Suprapubic skin (tissue), 4 donors: ENCODE results near the gene IFT52. TPM values are rescaled to one million over a fixed set of nuclear protein-coding genes. Genes with fewer than 3 reads are reported as not detected.

Experiments
- DNase-seq, 2 donors: peaks; one replicate each; pipeline ENCODE4 v3.0.0-alpha.2; 2019; ENCODE audit warnings: low spot score in 2 of 2
- H3K27ac ChIP-seq: fragments of 200-600 bp; sonication (generic); one replicate; pipeline ENCODE4 v1.5.1; 2019
- H3K27me3 ChIP-seq: fragments of 200-600 bp; sonication (generic); one replicate; pipeline ENCODE4 v1.5.1; 2019
- H3K36me3 ChIP-seq: fragments of 200-600 bp; sonication (generic); one replicate; pipeline ENCODE4 v1.5.1; 2019
- H3K4me1 ChIP-seq: fragments of 200-600 bp; sonication (generic); one replicate; pipeline ENCODE4 v1.5.1; 2019
- H3K4me3 ChIP-seq: fragments of 200-600 bp; sonication (generic); one replicate; pipeline ENCODE4 v1.5.1; 2019; ENCODE audit warnings: mild to moderate bottlenecking
- H3K9me3 ChIP-seq: fragments of 200-600 bp; sonication (generic); one replicate; pipeline ENCODE4 v1.5.1; 2019
- EP300 ChIP-seq: sonication (generic); formaldehyde crosslinking; IDR thresholded peaks from one replicate; pipeline ENCODE4 v1.6.1; 2017; ENCODE audit warnings: antibody characterized with exemption
- POLR2A ChIP-seq, 2 donors: fragments of 450-650 bp; IDR thresholded peaks; one replicate each; pipeline ENCODE4 v1.6.1; 2017; ENCODE audit warnings: antibody characterized with exemption in 2 of 2, mild to moderate bottlenecking in 2 of 2, moderate library complexity in 2 of 2
- POLR2AphosphoS5 ChIP-seq, 3 donors: sonication (generic); formaldehyde crosslinking; IDR thresholded peaks; one replicate each; pipeline ENCODE4 v1.6.1; 2017; ENCODE audit warnings: antibody characterized with exemption in 3 of 3
- WGBS: methylation state at CpG from one replicate; pipeline ENCODE4 v1.1.5; 2018; 5-methylcytosine and 5-hydroxymethylcytosine counted together
- total RNA-seq, 4 donors: library from RNA; depleted of rRNA; stranded (reverse); fragments of >200 nt; gene quantifications; one replicate each; pipeline ENCODE4 v1.1.0, GENCODE V29; 2016
- TF ChIP-seq, protein P1 (sequence below), 2 donors: fragments of 200-600 bp in 1 of 2; fragments of 450-650 bp in 1 of 2; sonication (generic) in 1 of 2; IDR thresholded peaks; one replicate each; pipeline ENCODE4 v1.5.1; 2016 to 2019; ENCODE audit warnings: antibody characterized with exemption in 2 of 2, mild to moderate bottlenecking in 1 of 2, moderate library complexity in 1 of 2

IFT52 gene
- total RNA-seq, 4 donors from 2014 or later, result 10.7 to 17.5 (median 13.5) TPM

DNA sequence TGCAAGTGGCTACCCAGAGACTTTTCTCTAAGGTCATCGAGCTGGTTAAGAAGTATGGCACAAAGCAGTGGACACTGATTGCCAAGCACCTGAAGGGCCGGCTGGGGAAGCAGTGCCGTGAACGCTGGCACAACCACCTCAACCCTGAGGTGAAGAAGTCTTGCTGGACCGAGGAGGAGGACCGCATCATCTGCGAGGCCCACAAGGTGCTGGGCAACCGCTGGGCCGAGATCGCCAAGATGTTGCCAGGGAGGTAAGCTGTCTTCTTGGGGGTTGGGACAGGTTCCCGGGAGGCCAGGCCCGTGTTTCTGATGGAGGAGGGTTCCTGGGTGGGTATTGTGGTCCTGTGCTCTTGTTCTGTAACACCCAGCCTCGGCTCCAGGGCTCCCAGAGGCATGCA lies 96.1 kb downstream of the IFT52 start:
- no peak overlapping the region for H3K4me3 ChIP-seq
- 85% methylated on average over 10 of the region's 13 CpGs for WGBS
- TF ChIP-seq, protein P1, sequence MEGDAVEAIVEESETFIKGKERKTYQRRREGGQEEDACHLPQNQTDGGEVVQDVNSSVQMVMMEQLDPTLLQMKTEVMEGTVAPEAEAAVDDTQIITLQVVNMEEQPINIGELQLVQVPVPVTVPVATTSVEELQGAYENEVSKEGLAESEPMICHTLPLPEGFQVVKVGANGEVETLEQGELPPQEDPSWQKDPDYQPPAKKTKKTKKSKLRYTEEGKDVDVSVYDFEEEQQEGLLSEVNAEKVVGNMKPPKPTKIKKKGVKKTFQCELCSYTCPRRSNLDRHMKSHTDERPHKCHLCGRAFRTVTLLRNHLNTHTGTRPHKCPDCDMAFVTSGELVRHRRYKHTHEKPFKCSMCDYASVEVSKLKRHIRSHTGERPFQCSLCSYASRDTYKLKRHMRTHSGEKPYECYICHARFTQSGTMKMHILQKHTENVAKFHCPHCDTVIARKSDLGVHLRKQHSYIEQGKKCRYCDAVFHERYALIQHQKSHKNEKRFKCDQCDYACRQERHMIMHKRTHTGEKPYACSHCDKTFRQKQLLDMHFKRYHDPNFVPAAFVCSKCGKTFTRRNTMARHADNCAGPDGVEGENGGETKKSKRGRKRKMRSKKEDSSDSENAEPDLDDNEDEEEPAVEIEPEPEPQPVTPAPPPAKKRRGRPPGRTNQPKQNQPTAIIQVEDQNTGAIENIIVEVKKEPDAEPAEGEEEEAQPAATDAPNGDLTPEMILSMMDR (IDR thresholded peaks at IDR 0.05), result no peak
- TF ChIP-seq EP300 (no peak), POLR2AphosphoS5 (IDR thresholded peaks at IDR 0.05) (no peak), POLR2A (IDR thresholded peaks at IDR 0.05) (no peak)
- no peak for DNase-seq
- no peaks in the 10 kb centered on the region for H3K27me3 ChIP-seq
- no peaks in the 10 kb centered on the region for H3K4me1 ChIP-seq
- H3K36me3 ChIP-seq, result no peaks in the 10 kb centered on the region
- H3K9me3 ChIP-seq, result no peaks in the 10 kb centered on the region
- no peak overlapping the region for H3K27ac ChIP-seq

DNA sequence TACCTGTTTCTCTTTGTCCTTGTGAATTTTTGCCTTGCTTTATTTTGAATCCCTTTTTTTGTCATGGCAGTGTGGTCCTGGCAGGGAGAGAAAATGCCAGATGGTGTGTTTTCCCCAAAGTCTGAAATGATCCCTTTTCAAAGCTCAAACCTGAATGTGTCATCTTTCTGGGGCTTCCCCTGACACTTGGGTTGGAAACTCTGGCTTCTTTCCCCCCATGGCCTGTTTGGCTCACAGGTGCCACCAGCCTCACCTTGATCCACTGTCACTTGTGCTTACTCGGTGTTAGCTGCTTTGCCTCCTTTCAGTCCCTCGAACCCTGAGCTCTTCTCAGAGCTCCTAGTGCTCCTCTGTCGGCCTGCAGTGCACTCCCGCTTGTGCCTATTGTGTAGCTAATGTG lies 98.4 kb downstream of the IFT52 start:
- no peak for DNase-seq
- H3K27ac ChIP-seq, result no peak overlapping the region
- 94% methylated on average over 4 of the region's 4 CpGs for WGBS
- no peaks in the 10 kb centered on the region for H3K27me3 ChIP-seq
- H3K9me3 ChIP-seq, result no peaks in the 10 kb centered on the region
- no peaks in the 10 kb centered on the region for H3K36me3 ChIP-seq
- H3K4me3 ChIP-seq, result no peak overlapping the region
- no peaks in the 10 kb centered on the region for H3K4me1 ChIP-seq
- TF ChIP-seq POLR2AphosphoS5 (IDR thresholded peaks at IDR 0.05), result no peak
- TF ChIP-seq POLR2A (IDR thresholded peaks at IDR 0.05), result no peak
- TF ChIP-seq, protein P1 (IDR thresholded peaks at IDR 0.05), result no peak
- TF ChIP-seq EP300, result no peak

DNA sequence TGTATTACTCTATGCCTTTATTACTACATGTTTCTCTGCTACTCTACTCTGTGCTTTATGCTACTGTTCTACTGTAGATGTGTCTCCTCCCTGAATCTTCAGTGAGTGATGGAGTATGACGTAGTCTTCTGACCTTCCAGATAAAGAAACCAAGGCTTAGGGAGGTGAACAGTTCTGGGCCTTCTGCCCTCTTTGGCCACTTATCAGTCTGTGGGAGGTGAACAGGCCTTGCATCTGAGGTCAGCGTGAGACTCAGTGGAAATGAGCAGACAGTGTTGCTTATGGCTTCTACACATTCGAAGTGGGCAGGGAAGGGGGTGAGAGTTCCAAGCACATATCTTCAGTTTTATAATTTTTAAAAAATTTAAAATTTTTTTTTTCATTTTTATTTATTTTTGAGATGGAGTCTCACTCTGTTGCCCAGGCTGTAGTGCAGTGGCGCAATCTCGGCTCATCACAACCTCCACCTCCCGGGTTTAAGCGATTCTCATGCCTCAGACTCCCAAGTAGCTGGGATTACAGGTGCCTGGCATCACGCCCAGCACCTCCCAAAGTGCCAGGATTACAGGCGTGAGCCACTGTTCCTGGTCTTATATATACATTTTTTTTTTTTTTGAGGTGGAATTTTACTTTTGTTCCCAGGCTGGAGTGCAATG lies 100.3 kb downstream of the IFT52 start:
- H3K27ac ChIP-seq, result no peak overlapping the region
- TF ChIP-seq POLR2A (IDR thresholded peaks at IDR 0.05) (no peak), EP300 (no peak), POLR2AphosphoS5 (IDR thresholded peaks at IDR 0.05) (no peak)
- TF ChIP-seq, protein P1 (IDR thresholded peaks at IDR 0.05), result no peak
- WGBS, result 89% methylated on average over 9 of the region's 9 CpGs
- H3K36me3 ChIP-seq, result no peaks in the 10 kb centered on the region
- H3K9me3 ChIP-seq, result no peaks in the 10 kb centered on the region
- no peak overlapping the region for H3K4me3 ChIP-seq
- no peaks in the 10 kb centered on the region for H3K4me1 ChIP-seq
- DNase-seq, result no peak
- H3K27me3 ChIP-seq, result no peaks in the 10 kb centered on the region

DNA sequence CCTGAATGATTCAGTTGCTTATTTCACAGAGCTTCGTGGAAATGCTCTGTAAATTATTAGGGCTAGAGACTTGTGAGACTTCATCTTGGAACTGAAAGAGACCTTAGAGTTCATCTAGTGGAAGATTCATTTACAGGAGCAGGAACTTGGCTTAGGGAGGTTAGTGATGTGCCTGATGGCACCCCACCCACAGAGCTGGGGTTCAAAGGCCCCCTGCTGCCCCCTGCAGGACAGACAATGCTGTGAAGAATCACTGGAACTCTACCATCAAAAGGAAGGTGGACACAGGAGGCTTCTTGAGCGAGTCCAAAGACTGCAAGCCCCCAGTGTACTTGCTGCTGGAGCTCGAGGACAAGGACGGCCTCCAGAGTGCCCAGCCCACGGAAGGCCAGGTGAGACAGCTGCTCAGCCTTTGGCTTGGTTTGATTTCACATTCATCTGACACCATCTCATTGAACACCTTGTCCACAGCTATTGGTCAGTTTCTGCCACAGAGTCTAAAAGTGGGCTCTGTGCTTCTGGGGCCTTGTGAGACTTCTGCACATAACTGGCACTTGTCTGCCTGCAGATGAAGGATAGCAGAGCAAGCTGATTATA lies 101.3 kb downstream of the IFT52 start:
- 80% methylated on average over 4 of the region's 5 CpGs for WGBS
- H3K27ac ChIP-seq, result no peak overlapping the region
- no peaks in the 10 kb centered on the region for H3K36me3 ChIP-seq
- no peaks in the 10 kb centered on the region for H3K9me3 ChIP-seq
- TF ChIP-seq EP300, result no peak
- TF ChIP-seq, protein P1 (IDR thresholded peaks at IDR 0.05), result peak in 1 of 2 donors; percentile 11
- DNase-seq, result no peak
- H3K27me3 ChIP-seq, result no peaks in the 10 kb centered on the region
- no peaks in the 10 kb centered on the region for H3K4me1 ChIP-seq
- no peak overlapping the region for H3K4me3 ChIP-seq

DNA sequence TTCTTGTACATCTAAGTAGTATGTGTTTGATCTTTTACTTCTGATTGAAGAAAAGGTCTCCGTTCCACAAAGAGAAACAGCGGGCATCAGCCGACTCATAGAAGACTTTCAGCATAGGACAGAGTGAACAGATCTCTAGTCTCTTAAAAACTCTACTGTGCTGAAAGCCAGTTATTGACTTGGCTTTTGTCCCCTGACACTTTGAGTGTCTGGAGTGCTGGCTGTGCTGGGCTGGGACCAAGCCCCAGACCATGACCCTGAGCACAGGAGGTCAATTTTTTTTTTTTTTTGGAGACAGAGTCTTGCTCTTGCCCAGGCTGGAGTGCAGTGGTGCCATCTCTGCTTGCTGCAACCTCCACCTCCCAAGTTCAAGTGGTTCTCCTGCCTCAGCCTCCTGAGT lies 104.0 kb downstream of the IFT52 start:
- DNase-seq, result no peak
- Histone ChIP-seq H3K27ac (no peak overlapping the region), H3K27me3 (no peaks in the 10 kb centered on the region), H3K4me1 (no peaks in the 10 kb centered on the region), H3K4me3 (no peak overlapping the region), H3K36me3 (no peaks in the 10 kb centered on the region), H3K9me3 (no peaks in the 10 kb centered on the region)
- 93% methylated on average over 3 of the region's 3 CpGs for WGBS
- TF ChIP-seq POLR2A (IDR thresholded peaks at IDR 0.05) (no peak), EP300 (no peak), POLR2AphosphoS5 (IDR thresholded peaks at IDR 0.05) (no peak)
- TF ChIP-seq, protein P1 (IDR thresholded peaks at IDR 0.05), result no peak
